HepG2 (cell line): ENCODE results near the gene ACSM3. TPM values are rescaled to one million over a fixed set of nuclear protein-coding genes. Genes with fewer than 3 reads are reported as not detected.

Source experiments
- CENPBD1 ChIP-seq: sonication (generic); formaldehyde crosslinking; IDR thresholded peaks from 2 replicates; pipeline ENCODE4 v1.8.0; 2022; ENCODE audit warnings: missing genetic modification reagents, low read depth, mild to moderate bottlenecking, borderline replicate concordance
- FOXM1 ChIP-seq: sonication (generic); formaldehyde crosslinking; IDR thresholded peaks from 2 replicates; pipeline ENCODE4 v1.5.0; 2020; ENCODE audit warnings: missing genetic modification reagents
- FOXO4 ChIP-seq: sonication (generic); formaldehyde crosslinking; conservative IDR thresholded peaks from 2 replicates; pipeline ENCODE4 v1.8.1; 2023; ENCODE audit warnings: missing genetic modification reagents
- GATAD1 ChIP-seq: IDR thresholded peaks from 2 replicates; pipeline ENCODE4 v1.6.1; 2016; ENCODE audit warnings: missing genetic modification reagents, missing compliant biosample characterization
- HMG20A ChIP-seq: IDR thresholded peaks from 2 replicates; pipeline ENCODE4 v1.6.1; 2016; ENCODE audit warnings: borderline replicate concordance
- HOXA3 ChIP-seq: sonication (generic); formaldehyde crosslinking; IDR thresholded peaks from 2 replicates; pipeline ENCODE4 v1.5.0; 2020; ENCODE audit warnings: missing genetic modification reagents
- MYC ChIP-seq: sonication (generic); formaldehyde crosslinking; IDR thresholded peaks from 2 replicates; pipeline ENCODE4 v1.9.0; 2021; ENCODE audit warnings: missing genetic modification reagents, borderline replicate concordance
- POGZ ChIP-seq: sonication (generic); formaldehyde crosslinking; IDR thresholded peaks from 2 replicates; pipeline ENCODE4 v1.4.0; 2020; ENCODE audit warnings: mild to moderate bottlenecking, missing genetic modification reagents
- RFXANK ChIP-seq: IDR thresholded peaks from 2 replicates; pipeline ENCODE4 v1.6.1; 2016
- THAP11 ChIP-seq: IDR thresholded peaks from 2 replicates; pipeline ENCODE4 v1.6.1; 2016; ENCODE audit warnings: missing biosample characterization, missing genetic modification reagents
- ZBTB8A ChIP-seq: sonication (generic); formaldehyde crosslinking; IDR thresholded peaks from 2 replicates; pipeline ENCODE4 v1.4.0; 2020; ENCODE audit warnings: mild to moderate bottlenecking, low read depth, missing genetic modification reagents, borderline replicate concordance
- ZNF160 ChIP-seq: sonication (generic); formaldehyde crosslinking; IDR thresholded peaks from 2 replicates; pipeline ENCODE4 v1.8.0; 2022; ENCODE audit warnings: mild to moderate bottlenecking, inconsistent platforms, missing genetic modification reagents
- ZNF317 ChIP-seq: sonication (generic); formaldehyde crosslinking; IDR thresholded peaks from 2 replicates; pipeline ENCODE4 v1.5.0; 2020; ENCODE audit warnings: mild to moderate bottlenecking, missing genetic modification reagents
- ZNF33B ChIP-seq: sonication (generic); formaldehyde crosslinking; IDR thresholded peaks from 2 replicates; pipeline ENCODE4 v1.5.1; 2020; ENCODE audit warnings: mild to moderate bottlenecking, missing genetic modification reagents
- ZNF547 ChIP-seq: sonication (generic); formaldehyde crosslinking; IDR thresholded peaks from 2 replicates; pipeline ENCODE4 v1.5.1; 2020; ENCODE audit warnings: mild to moderate bottlenecking, missing genetic modification reagents
- ZNF556 ChIP-seq: sonication (generic); formaldehyde crosslinking; IDR thresholded peaks from 2 replicates; pipeline ENCODE4 v1.4.0; 2020; ENCODE audit warnings: mild to moderate bottlenecking, missing genetic modification reagents, borderline replicate concordance
- ZNF605 ChIP-seq: sonication (generic); formaldehyde crosslinking; IDR thresholded peaks from 2 replicates; pipeline ENCODE4 v1.8.0; 2022; ENCODE audit warnings: mild to moderate bottlenecking, missing genetic modification reagents
- ZNF644 ChIP-seq: IDR thresholded peaks from 2 replicates; pipeline ENCODE4 v1.6.1; 2016; ENCODE audit warnings: low read depth
- ZNF749 ChIP-seq: sonication (generic); formaldehyde crosslinking; IDR thresholded peaks from 2 replicates; pipeline ENCODE4 v1.8.0; 2022; ENCODE audit warnings: mild to moderate bottlenecking, missing genetic modification reagents, moderate library complexity, borderline replicate concordance
- ZNF784 ChIP-seq: sonication (generic); formaldehyde crosslinking; IDR thresholded peaks from 2 replicates; pipeline ENCODE4 v1.5.1; 2020; ENCODE audit warnings: missing genetic modification reagents, mild to moderate bottlenecking, borderline replicate concordance
- polyA plus RNA-seq, 8 experiments: library from polyadenylated mRNA; depleted of rRNA in 3 of 8; stranded (reverse) in 7 of 8; unstranded in 1 of 8; fragments of >200 nt; fragmentation: Illumina TruSeq in 4 of 8; extraction: Trizol in 4 of 8; gene quantifications; 2 replicates each; pipeline versions ENCODE4 v1.2.1 to v1.2.3, GENCODE V29; 2011 to 2016; ENCODE audit warnings: low read depth in 4 of 8, missing spikeins in 1 of 8, mixed read lengths in 1 of 8; ENCODE audit not compliant: insufficient read depth in 1 of 8
- total RNA-seq, 5 experiments: library from RNA; depleted of rRNA; stranded (reverse); fragments of >200 nt; fragmentation: Illumina TruSeq; extraction: Trizol; gene quantifications; 2 replicates each; pipeline ENCODE4 v1.2.3, GENCODE V29; 2016; ENCODE audit warnings: low read depth in 1 of 5
- TF ChIP-seq, protein P1 (sequence below): sonication (generic); formaldehyde crosslinking; IDR thresholded peaks from 2 replicates; pipeline ENCODE4 v1.9.0; 2022; ENCODE audit warnings: missing genetic modification reagents, mild to moderate bottlenecking, borderline replicate concordance
- TF ChIP-seq, protein P2 (sequence below): sonication (generic); formaldehyde crosslinking; IDR thresholded peaks from 2 replicates; pipeline ENCODE4 v1.4.0; 2020; ENCODE audit warnings: missing genetic modification reagents; ENCODE audit errors: not compliant biosample characterization
- TF ChIP-seq, protein P3 (sequence below): sonication (generic); formaldehyde crosslinking; conservative IDR thresholded peaks from 2 replicates; pipeline ENCODE4 v1.4.0; 2020; ENCODE audit warnings: missing genetic modification reagents

Gene ACSM3
- total and polyA plus RNA-seq, 2 of the 13 experiments (the other 11 are each of a cell fraction or from before 2014, with no cell fraction given), result 74.0 to 108 TPM

GRCh38 chr16:20741554-20742285 lies 22.1 kb upstream of the ACSM3 start, which contains the start of gene THUMPD1 (continued):
- TF ChIP-seq ZNF556 (CRISPR knock-in tag), result peak; percentile 96
- TF ChIP-seq, protein P1, sequence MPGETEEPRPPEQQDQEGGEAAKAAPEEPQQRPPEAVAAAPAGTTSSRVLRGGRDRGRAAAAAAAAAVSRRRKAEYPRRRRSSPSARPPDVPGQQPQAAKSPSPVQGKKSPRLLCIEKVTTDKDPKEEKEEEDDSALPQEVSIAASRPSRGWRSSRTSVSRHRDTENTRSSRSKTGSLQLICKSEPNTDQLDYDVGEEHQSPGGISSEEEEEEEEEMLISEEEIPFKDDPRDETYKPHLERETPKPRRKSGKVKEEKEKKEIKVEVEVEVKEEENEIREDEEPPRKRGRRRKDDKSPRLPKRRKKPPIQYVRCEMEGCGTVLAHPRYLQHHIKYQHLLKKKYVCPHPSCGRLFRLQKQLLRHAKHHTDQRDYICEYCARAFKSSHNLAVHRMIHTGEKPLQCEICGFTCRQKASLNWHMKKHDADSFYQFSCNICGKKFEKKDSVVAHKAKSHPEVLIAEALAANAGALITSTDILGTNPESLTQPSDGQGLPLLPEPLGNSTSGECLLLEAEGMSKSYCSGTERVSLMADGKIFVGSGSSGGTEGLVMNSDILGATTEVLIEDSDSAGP (CRISPR knock-in tag), result peak; percentile 93
- peak; percentile 99 for TF ChIP-seq GATAD1 (CRISPR knock-in tag)
- no peak; the same call in 1 of the 2 replicates for TF ChIP-seq HMG20A (CRISPR knock-in tag)
- TF ChIP-seq ZNF547, result peak; percentile 88
- TF ChIP-seq POGZ (CRISPR knock-in tag), result peak; percentile 100
- TF ChIP-seq CENPBD1 (CRISPR knock-in tag), result no peak
- no peak; the same call in 1 of the 2 replicates for TF ChIP-seq RFXANK
- peak; percentile 93 for TF ChIP-seq THAP11 (CRISPR knock-in tag)
- peak; percentile 81 for TF ChIP-seq ZNF33B (CRISPR knock-in tag)
- TF ChIP-seq, protein P2, sequence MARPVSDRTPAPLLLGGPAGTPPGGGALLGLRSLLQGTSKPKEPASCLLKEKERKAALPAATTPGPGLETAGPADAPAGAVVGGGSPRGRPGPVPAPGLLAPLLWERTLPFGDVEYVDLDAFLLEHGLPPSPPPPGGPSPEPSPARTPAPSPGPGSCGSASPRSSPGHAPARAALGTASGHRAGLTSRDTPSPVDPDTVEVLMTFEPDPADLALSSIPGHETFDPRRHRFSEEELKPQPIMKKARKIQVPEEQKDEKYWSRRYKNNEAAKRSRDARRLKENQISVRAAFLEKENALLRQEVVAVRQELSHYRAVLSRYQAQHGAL, result peak; percentile 38
- no peak; the same call in 1 of the 2 replicates for TF ChIP-seq FOXO4 (CRISPR knock-in tag)
- peak; percentile 93 for TF ChIP-seq ZNF160 (CRISPR knock-in tag)
- TF ChIP-seq ZNF605, result peak; percentile 86
- peak; percentile 61; the same call in 1 of the 2 replicates for TF ChIP-seq ZNF644
- no peak for TF ChIP-seq ZBTB8A (CRISPR knock-in tag)
- peak; percentile 87 for TF ChIP-seq FOXM1
- TF ChIP-seq ZNF784, result peak; percentile 97
- TF ChIP-seq ZNF749 (CRISPR knock-in tag), result peak; percentile 77; the same call in 1 of the 2 replicates
- TF ChIP-seq, protein P3, sequence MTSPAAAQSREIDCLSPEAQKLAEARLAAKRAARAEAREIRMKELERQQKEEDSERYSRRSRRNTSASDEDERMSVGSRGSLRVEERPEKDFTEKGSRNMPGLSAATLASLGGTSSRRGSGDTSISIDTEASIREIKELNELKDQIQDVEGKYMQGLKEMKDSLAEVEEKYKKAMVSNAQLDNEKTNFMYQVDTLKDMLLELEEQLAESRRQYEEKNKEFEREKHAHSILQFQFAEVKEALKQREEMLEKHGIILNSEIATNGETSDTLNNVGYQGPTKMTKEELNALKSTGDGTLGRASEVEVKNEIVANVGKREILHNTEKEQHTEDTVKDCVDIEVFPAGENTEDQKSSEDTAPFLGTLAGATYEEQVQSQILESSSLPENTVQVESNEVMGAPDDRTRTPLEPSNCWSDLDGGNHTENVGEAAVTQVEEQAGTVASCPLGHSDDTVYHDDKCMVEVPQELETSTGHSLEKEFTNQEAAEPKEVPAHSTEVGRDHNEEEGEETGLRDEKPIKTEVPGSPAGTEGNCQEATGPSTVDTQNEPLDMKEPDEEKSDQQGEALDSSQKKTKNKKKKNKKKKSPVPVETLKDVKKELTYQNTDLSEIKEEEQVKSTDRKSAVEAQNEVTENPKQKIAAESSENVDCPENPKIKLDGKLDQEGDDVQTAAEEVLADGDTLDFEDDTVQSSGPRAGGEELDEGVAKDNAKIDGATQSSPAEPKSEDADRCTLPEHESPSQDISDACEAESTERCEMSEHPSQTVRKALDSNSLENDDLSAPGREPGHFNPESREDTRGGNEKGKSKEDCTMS (CRISPR knock-in tag), result no peak
- TF ChIP-seq ZNF317 (CRISPR knock-in tag), result peak; percentile 92
- peak; percentile 83 for TF ChIP-seq MYC (CRISPR knock-in tag)
- TF ChIP-seq HOXA3, result peak; percentile 99
